HepG2 (cell line): ENCODE measurements around the gene ARIH2. TPM values are rescaled to one million over a fixed set of nuclear protein-coding genes. Genes with fewer than 3 reads are reported as not detected.

Source experiments
- ATRX ChIP-seq: sonication (generic); formaldehyde crosslinking; IDR thresholded peaks from 2 replicates; pipeline ENCODE4 v1.4.0; 2020; ENCODE audit warnings: missing genetic modification reagents, borderline replicate concordance
- IRF9 ChIP-seq: sonication (generic); formaldehyde crosslinking; IDR thresholded peaks from 2 replicates; pipeline ENCODE4 v1.8.0; 2022; ENCODE audit warnings: missing genetic modification reagents, mild to moderate bottlenecking, borderline replicate concordance
- IRX3 ChIP-seq: sonication (generic); formaldehyde crosslinking; IDR thresholded peaks from 2 replicates; pipeline ENCODE4 v1.8.1; 2023; ENCODE audit warnings: mild to moderate bottlenecking, low read depth, missing genetic modification reagents, borderline replicate concordance
- MIER2 ChIP-seq: IDR thresholded peaks from 2 replicates; pipeline ENCODE4 v1.6.1; 2016; ENCODE audit warnings: missing biosample characterization, missing genetic modification reagents
- NFE2L2 ChIP-seq: fragments of 150-350 bp; IDR thresholded peaks from 2 replicates; pipeline ENCODE4 v1.6.1; 2014; ENCODE audit warnings: low read length
- NPAS2 ChIP-seq: sonication (generic); formaldehyde crosslinking; IDR thresholded peaks from 2 replicates; pipeline ENCODE4 v1.8.0; 2022; ENCODE audit warnings: mild to moderate bottlenecking, missing genetic modification reagents, borderline replicate concordance
- POGZ ChIP-seq: sonication (generic); formaldehyde crosslinking; IDR thresholded peaks from 2 replicates; pipeline ENCODE4 v1.4.0; 2020; ENCODE audit warnings: mild to moderate bottlenecking, missing genetic modification reagents
- SMC3 ChIP-seq: IDR thresholded peaks from 2 replicates; pipeline ENCODE4 v1.6.1; 2011; ENCODE audit warnings: low read length, improper control_type of control experiment
- SNAI1 ChIP-seq: sonication (generic); formaldehyde crosslinking; IDR thresholded peaks from 2 replicates; pipeline ENCODE4 v1.5.0; 2020; ENCODE audit warnings: mild to moderate bottlenecking, missing genetic modification reagents, borderline replicate concordance
- SRSF9 ChIP-seq: fragments of 200-400 bp; formaldehyde crosslinking; IDR thresholded peaks from 2 replicates; pipeline ENCODE4 v1.6.1; 2018; ENCODE audit warnings: borderline replicate concordance, mild to moderate bottlenecking, low read depth, low read length; ENCODE audit not compliant: insufficient read depth, poor library complexity, severe bottlenecking
- SSRP1 ChIP-seq: IDR thresholded peaks from 2 replicates; pipeline ENCODE4 v1.6.1; 2016; ENCODE audit warnings: control low read depth
- ZNF205 ChIP-seq: IDR thresholded peaks from 2 replicates; pipeline ENCODE4 v1.6.1; 2018; ENCODE audit warnings: missing biosample characterization, missing genetic modification reagents
- ZNF280B ChIP-seq: sonication (generic); formaldehyde crosslinking; IDR thresholded peaks from 2 replicates; pipeline ENCODE4 v1.5.0; 2020; ENCODE audit warnings: missing genetic modification reagents, mild to moderate bottlenecking, borderline replicate concordance
- ZNF563 ChIP-seq: sonication (generic); formaldehyde crosslinking; IDR thresholded peaks from 2 replicates; pipeline ENCODE4 v1.8.0; 2022; ENCODE audit warnings: mild to moderate bottlenecking, moderate library complexity, missing genetic modification reagents
- ZNF567 ChIP-seq: sonication (generic); formaldehyde crosslinking; IDR thresholded peaks from 2 replicates; pipeline ENCODE4 v1.8.1; 2023; ENCODE audit warnings: mild to moderate bottlenecking, missing genetic modification reagents, borderline replicate concordance
- ZNF616 ChIP-seq: sonication (generic); formaldehyde crosslinking; IDR thresholded peaks from 2 replicates; pipeline ENCODE4 v1.5.0; 2020; ENCODE audit warnings: low read depth, mild to moderate bottlenecking, missing genetic modification reagents
- ZNF776 ChIP-seq: sonication (generic); formaldehyde crosslinking; IDR thresholded peaks from 2 replicates; pipeline ENCODE4 v1.4.0; 2020; ENCODE audit warnings: mild to moderate bottlenecking, missing genetic modification reagents
- polyA plus RNA-seq, 8 experiments: library from polyadenylated mRNA; depleted of rRNA in 3 of 8; stranded (reverse) in 7 of 8; unstranded in 1 of 8; fragments of >200 nt; fragmentation: Illumina TruSeq in 4 of 8; extraction: Trizol in 4 of 8; gene quantifications; 2 replicates each; pipeline versions ENCODE4 v1.2.1 to v1.2.3, GENCODE V29; 2011 to 2016; ENCODE audit warnings: low read depth in 4 of 8, missing spikeins in 1 of 8, mixed read lengths in 1 of 8; ENCODE audit not compliant: insufficient read depth in 1 of 8
- total RNA-seq, 5 experiments: library from RNA; depleted of rRNA; stranded (reverse); fragments of >200 nt; fragmentation: Illumina TruSeq; extraction: Trizol; gene quantifications; 2 replicates each; pipeline ENCODE4 v1.2.3, GENCODE V29; 2016; ENCODE audit warnings: low read depth in 1 of 5
- TF ChIP-seq, protein P1 (sequence below): sonication (generic); formaldehyde crosslinking; IDR thresholded peaks from 2 replicates; pipeline ENCODE4 v1.4.0; 2020; ENCODE audit warnings: missing genetic modification reagents
- TF ChIP-seq, protein P2 (sequence below): sonication (generic); formaldehyde crosslinking; IDR thresholded peaks from 2 replicates; pipeline ENCODE4 v1.4.0; 2020; ENCODE audit warnings: missing genetic modification reagents
- TF ChIP-seq, protein P3 (sequence below): sonication (generic); formaldehyde crosslinking; IDR thresholded peaks from 2 replicates; pipeline ENCODE4 v1.8.1; 2023; ENCODE audit warnings: mild to moderate bottlenecking, missing genetic modification reagents
- TF ChIP-seq, protein P4 (sequence below): sonication (generic); formaldehyde crosslinking; IDR thresholded peaks from 2 replicates; pipeline ENCODE4 v1.5.1; 2020; ENCODE audit warnings: missing genetic modification reagents, mild to moderate bottlenecking, borderline replicate concordance

Gene ARIH2
- total and polyA plus RNA-seq, 2 of the 13 experiments (the other 11 are each of a cell fraction or from before 2014, with no cell fraction given): 64.8 to 83.3 TPM

- TF ChIP-seq ZNF776: no peak
- TF ChIP-seq ZNF563 (CRISPR knock-in tag): no peak; the same call in 1 of the 2 replicates
- peak; percentile 52; the same call in 1 of the 2 replicates for TF ChIP-seq ZNF205 (CRISPR knock-in tag)
- TF ChIP-seq ZNF616 (CRISPR knock-in tag): no peak; the same call in 1 of the 2 replicates
- TF ChIP-seq, protein P1, sequence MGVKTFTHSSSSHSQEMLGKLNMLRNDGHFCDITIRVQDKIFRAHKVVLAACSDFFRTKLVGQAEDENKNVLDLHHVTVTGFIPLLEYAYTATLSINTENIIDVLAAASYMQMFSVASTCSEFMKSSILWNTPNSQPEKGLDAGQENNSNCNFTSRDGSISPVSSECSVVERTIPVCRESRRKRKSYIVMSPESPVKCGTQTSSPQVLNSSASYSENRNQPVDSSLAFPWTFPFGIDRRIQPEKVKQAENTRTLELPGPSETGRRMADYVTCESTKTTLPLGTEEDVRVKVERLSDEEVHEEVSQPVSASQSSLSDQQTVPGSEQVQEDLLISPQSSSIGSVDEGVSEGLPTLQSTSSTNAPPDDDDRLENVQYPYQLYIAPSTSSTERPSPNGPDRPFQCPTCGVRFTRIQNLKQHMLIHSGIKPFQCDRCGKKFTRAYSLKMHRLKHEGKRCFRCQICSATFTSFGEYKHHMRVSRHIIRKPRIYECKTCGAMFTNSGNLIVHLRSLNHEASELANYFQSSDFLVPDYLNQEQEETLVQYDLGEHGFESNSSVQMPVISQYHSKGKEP (CRISPR knock-in tag): peak; percentile 84; the same call in 1 of the 2 replicates
- no peak for TF ChIP-seq ATRX
- no peak; the same call in none of the 2 replicates for TF ChIP-seq ZNF280B (CRISPR knock-in tag)
- TF ChIP-seq, protein P2, sequence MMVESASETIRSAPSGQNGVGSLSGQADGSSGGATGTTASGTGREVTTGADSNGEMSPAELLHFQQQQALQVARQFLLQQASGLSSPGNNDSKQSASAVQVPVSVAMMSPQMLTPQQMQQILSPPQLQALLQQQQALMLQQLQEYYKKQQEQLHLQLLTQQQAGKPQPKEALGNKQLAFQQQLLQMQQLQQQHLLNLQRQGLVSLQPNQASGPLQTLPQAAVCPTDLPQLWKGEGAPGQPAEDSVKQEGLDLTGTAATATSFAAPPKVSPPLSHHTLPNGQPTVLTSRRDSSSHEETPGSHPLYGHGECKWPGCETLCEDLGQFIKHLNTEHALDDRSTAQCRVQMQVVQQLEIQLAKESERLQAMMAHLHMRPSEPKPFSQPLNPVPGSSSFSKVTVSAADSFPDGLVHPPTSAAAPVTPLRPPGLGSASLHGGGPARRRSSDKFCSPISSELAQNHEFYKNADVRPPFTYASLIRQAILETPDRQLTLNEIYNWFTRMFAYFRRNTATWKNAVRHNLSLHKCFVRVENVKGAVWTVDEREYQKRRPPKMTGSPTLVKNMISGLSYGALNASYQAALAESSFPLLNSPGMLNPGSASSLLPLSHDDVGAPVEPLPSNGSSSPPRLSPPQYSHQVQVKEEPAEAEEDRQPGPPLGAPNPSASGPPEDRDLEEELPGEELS: no peak
- no peak for TF ChIP-seq NFE2L2
- TF ChIP-seq ZNF567 (CRISPR knock-in tag): no peak
- TF ChIP-seq SMC3: no peak
- 0 out of 2 replicates have a peak, but pooled peaks have one; percentile 75 for TF ChIP-seq IRX3
- TF ChIP-seq POGZ (CRISPR knock-in tag): no peak
- TF ChIP-seq IRF9 (CRISPR knock-in tag): peak; percentile 67
- TF ChIP-seq, protein P3, sequence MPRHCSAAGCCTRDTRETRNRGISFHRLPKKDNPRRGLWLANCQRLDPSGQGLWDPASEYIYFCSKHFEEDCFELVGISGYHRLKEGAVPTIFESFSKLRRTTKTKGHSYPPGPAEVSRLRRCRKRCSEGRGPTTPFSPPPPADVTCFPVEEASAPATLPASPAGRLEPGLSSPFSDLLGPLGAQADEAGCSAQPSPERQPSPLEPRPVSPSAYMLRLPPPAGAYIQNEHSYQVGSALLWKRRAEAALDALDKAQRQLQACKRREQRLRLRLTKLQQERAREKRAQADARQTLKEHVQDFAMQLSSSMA (CRISPR knock-in tag): no peak
- TF ChIP-seq, protein P4, sequence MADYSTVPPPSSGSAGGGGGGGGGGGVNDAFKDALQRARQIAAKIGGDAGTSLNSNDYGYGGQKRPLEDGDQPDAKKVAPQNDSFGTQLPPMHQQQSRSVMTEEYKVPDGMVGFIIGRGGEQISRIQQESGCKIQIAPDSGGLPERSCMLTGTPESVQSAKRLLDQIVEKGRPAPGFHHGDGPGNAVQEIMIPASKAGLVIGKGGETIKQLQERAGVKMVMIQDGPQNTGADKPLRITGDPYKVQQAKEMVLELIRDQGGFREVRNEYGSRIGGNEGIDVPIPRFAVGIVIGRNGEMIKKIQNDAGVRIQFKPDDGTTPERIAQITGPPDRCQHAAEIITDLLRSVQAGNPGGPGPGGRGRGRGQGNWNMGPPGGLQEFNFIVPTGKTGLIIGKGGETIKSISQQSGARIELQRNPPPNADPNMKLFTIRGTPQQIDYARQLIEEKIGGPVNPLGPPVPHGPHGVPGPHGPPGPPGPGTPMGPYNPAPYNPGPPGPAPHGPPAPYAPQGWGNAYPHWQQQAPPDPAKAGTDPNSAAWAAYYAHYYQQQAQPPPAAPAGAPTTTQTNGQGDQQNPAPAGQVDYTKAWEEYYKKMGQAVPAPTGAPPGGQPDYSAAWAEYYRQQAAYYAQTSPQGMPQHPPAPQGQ (CRISPR knock-in tag): no peak
- TF ChIP-seq NPAS2 (CRISPR knock-in tag): no peak
- TF ChIP-seq SSRP1: no peak
- no peak for TF ChIP-seq SNAI1 (CRISPR knock-in tag)
- no peak for TF ChIP-seq SRSF9
- TF ChIP-seq MIER2 (CRISPR knock-in tag): no peak
These were observed 102.7 kb downstream of the ARIH2 start (continued) for GRCh38 chr3:49021213-49021812.
